H1 (cell line): ENCODE results near the gene HDAC9. TPM values are rescaled to one million over a fixed set of nuclear protein-coding genes. Genes with fewer than 3 reads are reported as not detected.

Experiments used
- CTCF ChIA-PET: fragments of 300-600 bp; sonication (Branson Sonifier 250); formaldehyde crosslinking; loops from one replicate; lab custom pipeline; 2021; ENCODE audit not compliant: partially characterized antibody; lab: Charles Lee
- POLR2A ChIA-PET: fragments of 300-600 bp; sonication (Branson Sonifier 250); formaldehyde crosslinking; loops from one replicate; lab custom pipeline; 2021; ENCODE audit warnings: inconsistent platforms; ENCODE audit not compliant: partially characterized antibody; lab: Charles Lee
- DNase-seq, 2 experiments: peaks; one replicate each; pipeline versions ENCODE4 v3.0.0 to v3.0.0-alpha.2; 2010 to 2022; ENCODE audit warnings: low spot score in 2 of 2, low read depth in 1 of 2, mixed read lengths in 1 of 2
- FAIRE-seq: peaks from 2 replicates; lab custom pipeline; 2011; peaks lifted over from hg19 to GRCh38; lab: Jason Lieb, UNC
- H2AFZ ChIP-seq: 2 replicates; pipeline ENCODE4 v1.8.1; 2012; ENCODE audit warnings: low read length, inconsistent platforms
- H2AK5ac ChIP-seq: 2 replicates; pipeline ENCODE4 v1.6.1; 2013; ENCODE audit warnings: low read depth, low read length
- H2BK120ac ChIP-seq: replicated peaks from 2 replicates; pipeline ENCODE3; 2013; ENCODE audit warnings: low read depth, low read length, inconsistent platforms
- H2BK12ac ChIP-seq: 2 replicates; pipeline ENCODE4 v1.6.1; 2013; ENCODE audit warnings: low read depth, low read length
- H2BK15ac ChIP-seq: 2 replicates; pipeline ENCODE4 v1.6.1; 2013; ENCODE audit warnings: low read length
- H2BK20ac ChIP-seq: 2 replicates; pipeline ENCODE4 v1.6.1; 2013; ENCODE audit warnings: low read length
- H2BK5ac ChIP-seq: 2 replicates; pipeline ENCODE4 v1.6.1; 2013; ENCODE audit warnings: low read depth, low read length
- H3K14ac ChIP-seq: 2 replicates; pipeline ENCODE4 v1.6.1; 2013; ENCODE audit warnings: inconsistent platforms; ENCODE audit not compliant: insufficient read length
- H3K18ac ChIP-seq: 2 replicates; pipeline ENCODE4 v1.6.1; 2013; ENCODE audit warnings: low read length; ENCODE audit errors: extremely low read depth
- H3K23ac ChIP-seq: 2 replicates; pipeline ENCODE4 v1.6.1; 2013; ENCODE audit warnings: inconsistent platforms; ENCODE audit not compliant: insufficient read length
- H3K23me2 ChIP-seq: 2 replicates; pipeline ENCODE4 v1.6.1; 2013; ENCODE audit warnings: low read depth, low read length
- H3K27ac ChIP-seq: 2 replicates; pipeline ENCODE4 v1.6.1; 2011; ENCODE audit warnings: low read depth, low read length, inconsistent platforms
- H3K27me3 ChIP-seq, 4 experiments: replicated peaks in 1 of 4; 1 replicate in 1 of 4; 2 replicates in 3 of 4; pipeline versions ENCODE4 v1.6.1 to v1.8.1; 2011 to 2013; ENCODE audit warnings: low read length in 3 of 4, mild to moderate bottlenecking in 3 of 4, inconsistent platforms in 2 of 4, mixed read lengths in 2 of 4, moderate library complexity in 1 of 4; ENCODE audit not compliant: control insufficient read depth in 3 of 4, insufficient read depth in 3 of 4; ENCODE audit errors: extremely low read depth in 1 of 4
- H3K36me3 ChIP-seq, 4 experiments: 2 replicates each; pipeline versions ENCODE4 v1.6.1 to v1.8.1; 2011 to 2013; ENCODE audit warnings: mild to moderate bottlenecking in 4 of 4, low read length in 3 of 4, moderate library complexity in 2 of 4, control low read depth in 1 of 4, inconsistent platforms in 1 of 4; ENCODE audit not compliant: insufficient read depth in 4 of 4, control insufficient read depth in 2 of 4
- H3K4ac ChIP-seq: replicated peaks from 2 replicates; pipeline ENCODE3; 2013; ENCODE audit warnings: low read length, low read depth, mixed read lengths, inconsistent platforms; ENCODE audit not compliant: insufficient read length
- H3K4me1 ChIP-seq, 4 experiments: replicated peaks in 1 of 4; 1 replicate in 1 of 4; 2 replicates in 3 of 4; pipeline versions ENCODE4 v1.6.1 to v1.8.1; 2011 to 2013; ENCODE audit warnings: low read length in 3 of 4, inconsistent platforms in 2 of 4, mixed read lengths in 1 of 4; ENCODE audit not compliant: insufficient read depth in 4 of 4, control insufficient read depth in 3 of 4
- H3K4me2 ChIP-seq, 2 experiments: 2 replicates each; pipeline versions ENCODE4 v1.6.1 to v1.8.1; 2011 to 2013; ENCODE audit warnings: low read depth in 2 of 2, low read length in 2 of 2, control low read depth in 1 of 2, inconsistent platforms in 1 of 2, mild to moderate bottlenecking in 1 of 2; ENCODE audit not compliant: insufficient read depth in 1 of 2
- H3K4me3 ChIP-seq, 4 experiments: fragments of 200-600, 300-600 bp in 1 of 4; sonication (generic), shearing (Covaris generic), sonication (Bioruptor Twin) in 1 of 4; 2 replicates each; pipeline versions ENCODE4 v1.5.1 to v1.8.1; 2011 to 2016; ENCODE audit warnings: low read length in 4 of 4, low read depth in 3 of 4, control low read depth in 2 of 4, inconsistent platforms in 2 of 4, mild to moderate bottlenecking in 2 of 4, mixed read lengths in 1 of 4, moderate library complexity in 1 of 4; ENCODE audit not compliant: insufficient read depth in 2 of 4; ENCODE audit errors: extremely low read depth in 1 of 4
- H3K56ac ChIP-seq: replicated peaks from 2 replicates; pipeline ENCODE3; 2013; ENCODE audit warnings: low read depth, mild to moderate bottlenecking, mixed read lengths, low read length, inconsistent platforms; ENCODE audit not compliant: insufficient read length
- H3K79me1 ChIP-seq: 2 replicates; pipeline ENCODE4 v1.6.1; 2013; ENCODE audit warnings: low read depth, low read length, control low read depth
- H3K79me2 ChIP-seq, 2 experiments: 2 replicates each; pipeline versions ENCODE4 v1.6.1 to v1.8.1; 2012 to 2013; ENCODE audit warnings: low read length in 2 of 2, mild to moderate bottlenecking in 2 of 2, inconsistent platforms in 1 of 2; ENCODE audit not compliant: insufficient read depth in 2 of 2, control insufficient read depth in 1 of 2
- H3K9ac ChIP-seq, 4 experiments: replicated peaks in 1 of 4; 1 replicate in 1 of 4; 2 replicates in 3 of 4; pipeline versions ENCODE4 v1.6.1 to v1.8.1; 2011 to 2013; ENCODE audit warnings: low read depth in 3 of 4, low read length in 3 of 4, control low read depth in 2 of 4, mild to moderate bottlenecking in 2 of 4, moderate library complexity in 2 of 4, inconsistent platforms in 1 of 4; ENCODE audit errors: extremely low read depth in 1 of 4
- H3K9me3 ChIP-seq, 2 experiments: 2 replicates each; pipeline versions ENCODE4 v1.6.1 to v1.8.1; 2012 to 2013; ENCODE audit warnings: mild to moderate bottlenecking in 2 of 2, moderate library complexity in 2 of 2, control low read depth in 1 of 2, inconsistent platforms in 1 of 2, low read depth in 1 of 2, low read length in 1 of 2, mixed read lengths in 1 of 2; ENCODE audit not compliant: insufficient read depth in 2 of 2
- H4K20me1 ChIP-seq, 2 experiments: replicated peaks in 1 of 2; 2 replicates each; pipeline versions ENCODE3 to v1.8.1; 2011 to 2013; ENCODE audit warnings: inconsistent platforms in 2 of 2, low read length in 2 of 2, mild to moderate bottlenecking in 1 of 2; ENCODE audit not compliant: insufficient read depth in 2 of 2, control insufficient read depth in 1 of 2
- H4K5ac ChIP-seq: 2 replicates; pipeline ENCODE4 v1.6.1; 2013; ENCODE audit warnings: low read length, low read depth, mixed read lengths, inconsistent platforms; ENCODE audit not compliant: insufficient read length
- H4K8ac ChIP-seq: 2 replicates; pipeline ENCODE4 v1.8.0; 2013; ENCODE audit warnings: mild to moderate bottlenecking, moderate library complexity, low read length, inconsistent platforms; ENCODE audit not compliant: insufficient read depth; ENCODE audit errors: extremely low read depth
- H4K91ac ChIP-seq: replicated peaks from 2 replicates; pipeline ENCODE3; 2013; ENCODE audit warnings: low read length, mixed read lengths, inconsistent platforms; ENCODE audit not compliant: insufficient read length
- ASH2L ChIP-seq: fragments of 200-600, 300-600 bp; sonication (generic); IDR thresholded peaks from one replicate; pipeline ENCODE4 v1.7.1; 2017; ENCODE audit warnings: low read length
- POU5F1 ChIP-seq: IDR thresholded peaks from 2 replicates; pipeline ENCODE4 v1.6.1; 2011; ENCODE audit warnings: low read depth, mild to moderate bottlenecking, low read length, moderate library complexity
- SP2 ChIP-seq: IDR thresholded peaks from 2 replicates; pipeline ENCODE4 v1.6.1; 2012; ENCODE audit warnings: mild to moderate bottlenecking, low read length, inconsistent platforms
- WGBS, 2 experiments: shearing (Covaris generic) in 1 of 2; methylation state at CpG; one replicate each; pipeline versions ENCODE4 v1.1.6 to v1.1.7; 2013 to 2015; ENCODE audit warnings: low lambda C conversion rate in 2 of 2, mixed read lengths in 2 of 2, inconsistent platforms in 1 of 2, low coverage in 1 of 2, missing lambda C conversion rate in 1 of 2; ENCODE audit not compliant: insufficient replicate concordance in 2 of 2, insufficient coverage in 1 of 2, insufficient read length in 1 of 2; ENCODE audit errors: extremely low coverage in 1 of 2, missing lambda C conversion rate in 1 of 2; 5-methylcytosine and 5-hydroxymethylcytosine counted together
- polyA plus RNA-seq, 7 experiments: library from polyadenylated mRNA; depleted of rRNA in 3 of 7; stranded (reverse) in 5 of 7; unstranded in 2 of 7; fragments of >200 nt in 5 of 7; fragments of 200-250 nt in 2 of 7; gene quantifications; 1 replicate in 5 of 7; 2 replicates in 1 of 7; 4 replicates in 1 of 7; pipeline versions ENCODE4 v1.2.1 to v1.2.3, GENCODE V29; 2011 to 2013; ENCODE audit warnings: missing spikeins in 2 of 7, mixed read lengths in 2 of 7
- total RNA-seq: library from RNA; stranded (reverse); fragmentation: NEBNext Ultra II Directional; extraction: Animal tissue kit (Norgen Biotek cat#: 25700); gene quantifications from 2 replicates; pipeline ENCODE4 v1.2.1, GENCODE V29; 2021

The HDAC9 gene
- total and polyA plus RNA-seq, 2 of the 8 experiments (the other 6 are each of a cell fraction or from before 2014, with no cell fraction given) = 9.5 to 13.1 TPM

GRCh38 chr7:18459484-18460245 is 35.9 kb upstream of the HDAC9 start:
- H2BK20ac ChIP-seq = no peak overlapping the region
- H3K79me2 ChIP-seq = no peaks in the 10 kb centered on the region
- no peak overlapping the region for H3K56ac ChIP-seq
- CTCF ChIA-PET = interaction anchor here (0.7 to 1.3 kb wide), 3 partner anchors 17 to 98 kb away, joined by 3 read pairs; no protein-coding TSS in a partner anchor
- no peak for FAIRE-seq
- H2AK5ac ChIP-seq = no peak overlapping the region
- H3K18ac ChIP-seq = no peak overlapping the region
- DNase-seq = no peak
- no peaks in the 10 kb centered on the region for H3K9me3 ChIP-seq
- H4K8ac ChIP-seq = no peak overlapping the region
- H3K23ac ChIP-seq = no peak overlapping the region
- H3K4me3 ChIP-seq = no peak overlapping the region
- H3K79me1 ChIP-seq = no peaks in the 10 kb centered on the region
- H3K4me2 ChIP-seq = no peak overlapping the region
- H3K36me3 ChIP-seq = no peaks in the 10 kb centered on the region
- no peaks in the 10 kb centered on the region for H3K4me1 ChIP-seq
- WGBS, 2 experiments = 87% methylated on average over 5 of the region's 5 CpGs; no CpG with 5 or more reads in 1 of the 2 experiments
- no peak overlapping the region for H4K5ac ChIP-seq
- H3K9ac ChIP-seq = no peak overlapping the region
- no peak overlapping the region for H2AFZ ChIP-seq
- no peak overlapping the region for H3K4ac ChIP-seq
- H2BK5ac ChIP-seq = no peak overlapping the region
- no peak overlapping the region for H3K27ac ChIP-seq
- H2BK15ac ChIP-seq = no peak overlapping the region
- H3K27me3 ChIP-seq = no peaks in the 10 kb centered on the region
- no peaks in the 10 kb centered on the region for H4K20me1 ChIP-seq
- no peak overlapping the region for H3K14ac ChIP-seq
- no peak overlapping the region for H4K91ac ChIP-seq
- H2BK12ac ChIP-seq = no peak overlapping the region
- H2BK120ac ChIP-seq = no peak overlapping the region
- no peaks in the 10 kb centered on the region for H3K23me2 ChIP-seq
- POLR2A ChIA-PET = no interaction called here
- TF ChIP-seq POU5F1 = no peak
- TF ChIP-seq ASH2L = no peak
- no peak for TF ChIP-seq SP2
